Right ventricle myocardium superior (tissue), 1 donor: ENCODE results near the gene EID2B. TPM values are rescaled to one million over a fixed set of nuclear protein-coding genes. Genes with fewer than 3 reads are reported as not detected.

Experiments
- ATAC-seq: fragments of 200-7000 bp; cut with Tn5 transposase; one replicate; pipeline ENCODE4 v1.9.1; 2020; ENCODE audit warnings: mild to moderate bottlenecking; ENCODE audit not compliant: poor library complexity
- DNase-seq: peaks from one replicate; pipeline ENCODE4 v3.0.0-alpha.2; 2020
- intact Hi-C: fragments of 100-400 bp; cut with DNase I; formaldehyde crosslinking; loops from one replicate; pipeline ENCODE4 v1.11.2; 2022
- long read RNA-seq: library from polyadenylated mRNA; unstranded; transcript quantifications from one replicate; pipeline ENCODE4 v2.0.0, GENCODE V29; 2021
- total RNA-seq: library from RNA; stranded (reverse); fragmentation: NEBNext Ultra II Directional; extraction: Animal tissue kit (Norgen Biotek cat#: 25700); gene quantifications from one replicate; pipeline ENCODE4 v1.2.1, GENCODE V29; 2021
- donor health status: DM: no; HTN: yes; CAD: no; lungs with severe emphysema.

EID2B gene, protein sequence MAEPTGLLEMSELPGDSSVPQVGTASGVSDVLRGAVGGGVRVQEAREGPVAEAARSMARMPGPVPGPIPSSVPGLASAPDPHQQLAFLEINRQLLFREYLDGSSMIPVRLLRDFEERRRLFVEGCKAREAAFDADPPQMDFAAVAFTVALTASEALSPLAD
- 1.7 TPM for total RNA-seq
- long read RNA-seq, partial matches to known transcripts = 0 of 2 reads
- long read RNA-seq, other reads (novel, unspliced or antisense) = 0 of 2 reads

DNA sequence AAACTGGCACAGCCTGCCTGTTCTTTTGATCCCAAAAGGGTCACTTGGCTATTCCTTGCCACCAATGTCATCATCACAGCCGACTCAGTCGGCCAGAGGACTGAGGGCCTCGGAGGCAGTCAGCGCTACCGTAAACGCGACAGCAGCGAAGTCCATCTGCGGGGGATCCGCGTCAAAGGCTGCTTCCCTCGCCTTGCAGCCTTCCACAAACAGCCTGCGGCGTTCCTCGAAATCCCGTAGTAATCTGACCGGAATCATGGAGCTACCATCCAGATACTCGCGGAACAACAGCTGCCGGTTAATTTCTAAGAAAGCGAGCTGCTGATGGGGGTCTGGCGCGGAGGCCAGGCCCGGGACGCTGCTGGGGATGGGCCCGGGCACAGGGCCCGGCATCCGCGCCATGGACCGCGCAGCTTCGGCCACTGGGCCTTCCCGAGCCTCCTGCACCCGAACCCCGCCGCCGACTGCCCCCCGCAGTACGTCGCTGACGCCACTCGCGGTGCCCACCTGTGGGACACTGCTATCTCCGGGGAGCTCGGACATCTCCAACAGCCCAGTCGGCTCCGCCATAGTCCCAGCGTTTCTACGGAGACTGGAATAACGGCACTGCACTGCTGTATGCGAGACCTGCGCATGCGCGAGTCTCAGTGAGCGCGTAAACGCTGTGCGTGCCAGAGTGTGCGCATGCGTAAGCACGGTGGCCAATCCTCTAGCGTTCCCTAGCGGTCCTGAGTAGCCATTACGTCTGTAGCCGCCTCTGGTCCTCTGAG lies at the start of gene EID2B:
Gene EID2B, minus strand, starts transcription at position 620 of the 770 bp plus-strand sequence. Its CDS starts 50 bp downstream, at position 570.
- DNase-seq (peak; percentile 98), ATAC-seq (peak; percentile 99)
- intact Hi-C loops = loop anchor here (2.0 kb wide), 1 partner anchor 58 kb away; no protein-coding TSS in a partner anchor

DNA sequence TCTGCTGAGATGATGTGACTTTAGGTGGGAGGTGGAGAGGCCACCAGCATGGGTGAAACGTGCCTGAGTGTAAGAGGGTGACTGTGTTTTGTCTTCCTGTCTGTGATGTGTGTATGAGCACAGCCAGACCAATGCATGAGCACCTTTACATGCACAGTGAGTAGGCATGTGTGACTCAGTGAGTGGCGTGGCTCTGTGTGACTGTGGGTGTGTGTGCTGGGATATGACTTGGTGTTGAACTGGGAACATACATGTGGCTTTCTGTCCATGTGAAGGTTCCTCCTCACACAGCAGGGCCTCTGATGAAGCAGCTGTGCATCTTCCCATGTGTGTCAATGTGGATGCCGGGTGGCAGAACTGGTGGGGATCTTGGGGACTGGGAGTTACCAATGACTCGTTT lies 49.8 kb upstream of the EID2B start:
- ATAC-seq (no peak), DNase-seq (no peak)
- intact Hi-C loops = no loop called here

DNA sequence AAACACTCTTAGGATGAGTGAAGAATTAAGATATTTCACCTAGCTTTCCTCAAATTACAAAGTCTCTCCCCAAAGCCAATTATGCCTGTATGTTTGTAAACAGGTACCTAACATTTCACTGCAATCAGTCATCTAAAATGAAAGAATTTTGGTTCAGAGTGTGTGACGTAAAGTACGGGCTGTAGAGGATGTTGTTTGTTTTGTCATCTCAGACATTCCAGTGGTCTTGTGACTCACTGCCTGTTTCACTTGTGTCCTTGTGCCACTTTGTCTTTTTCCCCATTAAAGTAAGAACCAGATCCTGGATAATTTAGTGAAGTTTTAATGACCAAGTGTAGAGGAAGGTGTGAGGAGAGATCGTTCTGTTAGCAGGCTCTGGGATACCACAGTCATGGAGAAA lies 36.0 kb upstream of the EID2B start:
- ATAC-seq (no peak), DNase-seq (no peak)
- intact Hi-C loops = no loop called here

DNA sequence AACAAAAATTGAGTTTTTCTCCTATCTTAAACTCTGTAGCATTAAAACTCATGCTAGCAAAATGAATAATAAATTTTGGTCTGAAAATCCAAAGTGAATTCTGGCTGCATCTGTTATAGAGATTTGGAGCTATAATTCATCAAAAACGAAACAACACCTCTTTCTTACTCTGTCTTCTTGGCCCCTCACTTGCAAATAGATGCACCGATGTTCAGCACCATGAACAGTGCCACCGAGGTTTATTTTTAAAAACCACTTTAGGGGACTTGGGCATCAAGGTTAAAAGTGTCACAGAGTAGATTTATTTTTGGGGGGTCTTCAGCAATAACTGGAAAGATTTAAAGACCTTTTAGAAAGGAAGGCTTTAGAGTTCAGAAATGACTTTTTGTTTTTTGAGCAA lies 33.4 kb upstream of the EID2B start:
- DNase-seq (no peak), ATAC-seq (no peak)
- intact Hi-C loops = no loop called here

DNA sequence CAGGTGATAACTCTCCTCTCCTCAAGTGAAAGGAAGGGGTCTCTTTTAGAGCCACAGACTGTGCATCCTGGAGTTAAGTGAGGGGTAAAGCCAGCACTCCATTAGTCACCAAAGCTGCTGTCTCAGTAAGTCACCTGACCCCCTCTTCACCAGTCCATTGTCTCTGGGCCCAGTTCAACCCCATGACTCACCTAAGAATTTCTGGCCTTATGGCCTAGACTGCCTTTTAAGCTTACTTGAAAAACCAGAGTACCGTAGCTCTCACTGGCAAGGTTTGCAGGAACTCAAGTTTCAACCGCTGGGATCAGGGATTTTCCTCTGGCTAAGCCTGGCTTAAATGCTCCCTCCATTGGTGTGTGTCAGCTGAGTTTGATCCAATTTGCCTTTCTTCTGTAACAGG lies 30.8 kb upstream of the EID2B start:
- intact Hi-C loops = no loop called here
- ATAC-seq = no peak
- no peak for DNase-seq

DNA sequence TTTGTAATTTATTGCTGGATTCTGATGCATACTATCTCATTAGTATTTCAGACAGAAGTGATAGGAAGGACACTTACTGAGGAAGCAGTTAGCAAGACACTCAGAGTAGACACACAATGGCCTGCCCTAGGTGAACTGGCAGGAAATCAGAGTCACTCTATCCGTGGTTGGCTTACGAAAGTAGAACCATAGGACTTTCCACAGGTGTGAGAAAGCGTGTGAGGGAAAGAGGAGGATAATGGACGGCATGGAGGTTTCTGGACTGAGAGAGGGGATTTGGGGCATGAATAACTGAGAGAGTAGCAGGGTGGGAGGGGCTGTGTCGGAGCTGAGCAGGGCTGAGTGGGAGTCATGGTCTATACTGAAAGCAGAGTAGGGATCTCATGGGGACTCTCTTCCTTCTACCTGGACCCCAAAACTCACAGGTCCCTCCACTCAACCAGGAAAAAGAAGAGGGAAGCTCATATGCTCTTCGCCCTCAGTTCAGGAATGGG lies 26.0 kb upstream of the EID2B start:
- no peak for DNase-seq
- no peak for ATAC-seq
- intact Hi-C loops = no loop called here

DNA sequence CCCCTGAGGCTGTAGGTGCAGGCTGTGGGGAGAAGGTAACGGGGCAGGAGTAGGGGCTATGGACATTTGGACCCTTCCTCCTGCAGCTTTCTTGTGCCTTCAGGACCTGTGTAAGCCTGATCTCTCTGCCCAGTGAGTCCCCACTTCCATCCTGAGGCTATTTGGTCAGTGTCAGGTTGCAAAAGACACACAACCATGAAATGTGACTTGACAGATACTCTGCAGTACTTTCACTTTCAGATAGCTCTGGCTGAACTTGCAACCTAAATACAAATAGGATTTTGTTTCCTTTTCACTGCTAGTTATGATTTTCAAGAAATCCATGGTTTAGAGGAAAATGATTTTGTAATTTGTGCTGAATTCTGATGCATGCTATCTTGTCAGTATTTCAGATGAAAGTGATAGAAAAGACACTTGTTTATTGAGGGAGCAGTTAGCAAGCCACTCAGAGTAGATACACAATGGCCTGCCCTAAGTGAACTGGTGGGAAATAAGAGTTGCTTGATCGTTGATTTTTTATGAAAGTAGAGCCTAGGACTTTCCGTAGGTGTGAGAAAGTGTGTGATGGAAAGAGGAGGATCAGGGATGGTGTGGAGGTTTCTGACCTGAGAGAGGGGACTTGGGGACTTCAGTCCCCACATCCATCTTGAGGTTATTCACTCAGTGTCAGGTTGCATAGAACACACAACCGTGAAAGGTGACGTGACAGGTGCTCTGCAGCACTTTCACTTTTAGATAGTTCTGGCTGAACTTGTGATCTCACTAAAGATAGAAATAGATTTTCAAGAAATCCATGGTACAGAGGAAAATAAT lies 25.4 kb upstream of the EID2B start:
- DNase-seq (no peak), ATAC-seq (peak; percentile 39)
- intact Hi-C loops = no loop called here

DNA sequence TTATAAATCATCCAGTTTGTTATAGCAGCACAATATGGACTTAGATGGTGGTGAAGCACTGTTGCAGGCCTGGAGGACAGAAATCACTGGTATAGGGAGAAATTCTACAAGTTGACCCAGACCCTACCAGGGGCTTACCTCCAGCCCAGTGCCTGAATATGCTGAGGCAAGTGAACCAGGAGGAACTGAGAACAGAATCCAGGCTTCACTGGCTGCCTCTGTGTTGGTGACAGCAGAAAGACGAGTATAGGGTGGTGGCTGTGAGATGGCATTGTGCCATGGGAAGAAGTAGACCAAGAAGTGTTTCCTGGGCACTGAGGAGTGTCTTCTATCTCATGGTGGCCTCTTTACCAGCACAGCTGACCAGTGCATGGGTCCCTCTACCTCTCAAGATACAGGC lies 23.2 kb upstream of the EID2B start:
- intact Hi-C loops = no loop called here
- DNase-seq = no peak
- ATAC-seq = no peak

DNA sequence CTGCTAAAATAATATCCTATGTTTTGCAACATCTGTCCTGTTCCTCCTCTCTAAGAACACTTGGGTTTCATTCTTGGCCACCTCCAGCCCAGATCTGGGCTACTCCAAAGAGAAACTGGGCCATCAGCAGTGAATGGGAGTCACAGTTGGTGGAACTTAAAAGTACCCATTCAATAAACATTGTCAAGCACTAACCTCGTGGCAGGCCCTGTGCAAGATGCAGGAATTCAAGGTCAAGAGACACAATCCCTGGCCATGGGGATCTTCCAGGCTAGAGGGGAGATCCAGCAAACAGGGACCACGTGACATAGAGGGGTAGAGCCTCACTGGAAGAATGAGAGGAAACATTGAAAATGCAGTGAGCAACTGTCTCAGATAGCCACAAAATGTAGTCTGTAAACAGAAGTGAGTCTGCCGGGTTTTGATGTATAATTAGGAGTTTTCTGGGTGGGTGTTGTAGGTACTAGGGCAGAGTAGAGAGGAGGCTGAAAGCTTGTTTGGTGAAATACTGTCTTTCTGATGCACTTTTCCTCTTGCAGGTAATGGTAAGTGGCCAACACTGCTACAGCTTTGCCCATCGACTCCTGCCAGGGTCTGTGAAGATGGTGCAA lies 22.2 kb upstream of the EID2B start:
- intact Hi-C loops = loop anchor here (5.0 kb wide), 1 partner anchor 117 kb away; no protein-coding TSS in a partner anchor
- ATAC-seq (no peak), DNase-seq (no peak)

DNA sequence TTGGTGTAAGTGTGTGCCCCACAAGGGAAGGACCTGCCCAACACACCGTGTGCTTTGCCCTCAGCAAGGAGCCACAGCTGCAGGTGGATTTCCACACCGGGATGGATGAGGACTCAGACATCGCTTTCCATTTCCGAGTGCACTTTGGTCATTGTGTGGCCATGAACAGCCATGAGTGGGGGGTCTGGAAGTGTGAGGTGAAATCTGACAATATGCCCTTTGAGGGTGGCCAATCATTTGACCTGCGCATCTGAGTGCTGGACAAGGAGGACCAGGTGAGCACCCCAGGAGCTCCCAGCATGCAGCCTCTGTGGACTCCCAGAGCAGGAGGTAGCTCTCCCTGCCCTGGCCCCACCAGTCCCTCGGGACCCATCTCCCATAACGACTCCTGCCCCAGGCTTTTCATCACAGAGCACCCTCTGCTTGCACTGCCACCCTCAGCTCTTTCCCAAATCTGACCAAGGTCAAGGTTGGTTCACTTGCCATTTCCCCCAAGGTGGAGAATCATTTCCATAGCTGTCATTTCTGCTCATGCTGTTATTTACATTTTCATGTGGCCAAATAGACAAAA lies 20.5 kb upstream of the EID2B start:
- ATAC-seq (no peak), DNase-seq (no peak)
- intact Hi-C loops = loop anchor here (5.0 kb wide), 1 partner anchor 119 kb away; no protein-coding TSS in a partner anchor

DNA sequence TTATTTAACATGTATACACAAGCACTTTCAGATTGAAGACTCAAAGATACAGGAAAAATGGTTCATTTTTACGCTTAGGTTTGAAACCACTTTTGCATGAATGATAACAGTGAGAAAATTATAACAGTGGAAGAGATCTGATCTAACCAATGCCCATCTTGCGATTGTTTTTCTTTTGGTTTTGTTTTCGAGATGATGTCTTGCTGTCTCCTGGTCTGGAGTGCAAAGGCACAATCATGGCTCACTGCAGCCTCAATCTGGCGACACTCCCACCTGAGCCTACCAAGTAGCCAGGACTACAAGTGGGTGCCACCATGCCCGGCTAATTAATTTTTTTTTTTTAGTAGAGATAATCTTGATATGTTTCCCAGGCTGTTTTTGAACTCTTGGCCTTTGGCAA lies 17.5 kb upstream of the EID2B start:
- intact Hi-C loops = loop anchor here (5.0 kb wide), 1 partner anchor 122 kb away; no protein-coding TSS in a partner anchor
- DNase-seq (no peak), ATAC-seq (no peak)

DNA sequence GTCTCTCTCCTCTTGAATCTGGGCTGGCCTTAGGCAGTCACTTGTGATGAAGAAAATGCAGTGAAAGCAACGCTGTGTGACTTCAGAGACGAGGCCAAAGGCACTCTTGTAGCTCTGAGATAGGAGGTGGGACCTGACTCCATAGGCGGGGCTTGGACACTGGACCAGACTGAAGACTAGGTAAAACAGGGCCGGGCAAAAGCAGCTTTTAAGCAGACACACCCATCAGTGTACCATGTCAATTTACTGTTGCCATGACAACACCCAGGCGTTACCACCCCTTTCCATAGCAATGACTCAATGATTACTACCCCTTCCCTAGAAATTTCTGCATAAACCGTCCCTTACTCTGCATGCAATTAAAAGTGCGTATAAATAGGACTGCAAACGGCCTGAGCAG lies 13.9 kb upstream of the EID2B start:
- no peak for ATAC-seq
- no peak for DNase-seq
- intact Hi-C loops = no loop called here

DNA sequence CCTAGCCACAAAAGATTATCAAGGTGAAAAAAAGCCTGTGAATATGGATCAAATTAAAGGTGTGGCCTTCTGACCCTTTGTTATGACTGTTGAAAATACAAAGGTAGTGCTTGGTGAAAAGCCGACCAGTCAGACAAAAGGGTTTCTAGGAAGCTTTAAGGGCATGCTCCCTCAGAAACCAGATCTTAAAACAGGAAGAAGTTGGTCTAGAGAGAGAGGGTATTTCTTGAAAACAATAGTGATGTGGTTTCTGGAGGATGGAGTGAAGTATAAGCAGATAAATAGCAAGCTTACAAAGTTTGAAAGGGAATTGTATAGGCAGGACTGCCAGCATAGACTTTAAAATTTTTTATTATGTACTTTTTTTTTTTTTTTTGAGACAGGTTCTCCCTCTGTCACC lies 12.3 kb upstream of the EID2B start:
- ATAC-seq = no peak
- intact Hi-C loops = loop anchor here (5.0 kb wide), 1 partner anchor 108 kb away; the partner anchor contains the start of gene RPS16
- no peak for DNase-seq

DNA sequence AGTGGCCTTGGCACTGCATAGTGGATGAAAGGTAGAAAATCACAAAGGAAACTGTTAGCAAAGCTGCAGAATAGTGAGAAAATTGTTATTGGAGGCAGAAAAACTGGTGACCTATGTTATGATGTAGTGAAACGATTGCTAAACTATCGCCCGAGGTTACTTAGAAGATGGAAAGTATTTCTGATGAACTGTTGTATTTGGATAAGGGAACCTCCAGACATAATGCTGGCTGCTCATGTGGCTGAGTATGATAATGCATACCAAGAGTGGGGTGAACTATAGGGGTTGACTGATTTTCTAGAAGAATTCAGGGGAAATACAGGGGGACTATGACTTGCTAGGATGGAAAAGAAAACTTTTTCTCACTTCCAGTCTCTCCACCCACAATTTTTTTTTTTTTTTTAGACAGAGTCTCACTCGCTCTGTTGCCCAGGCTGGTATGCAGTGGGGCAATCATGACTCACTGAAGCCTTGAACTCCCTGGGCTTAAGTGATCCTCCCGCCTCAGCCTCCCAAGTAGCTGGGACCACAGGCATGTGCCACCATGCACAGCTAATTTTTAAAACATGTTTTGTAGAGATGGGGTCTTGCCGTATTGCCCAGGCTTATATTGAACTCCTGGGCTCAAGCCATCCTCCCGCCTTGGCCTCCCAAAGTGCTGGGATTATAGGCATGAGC lies 11.7 kb upstream of the EID2B start:
- intact Hi-C loops = loop anchor here (5.0 kb wide), 1 partner anchor 107 kb away; the partner anchor contains the start of gene RPS16
- no peak for DNase-seq
- no peak for ATAC-seq

DNA sequence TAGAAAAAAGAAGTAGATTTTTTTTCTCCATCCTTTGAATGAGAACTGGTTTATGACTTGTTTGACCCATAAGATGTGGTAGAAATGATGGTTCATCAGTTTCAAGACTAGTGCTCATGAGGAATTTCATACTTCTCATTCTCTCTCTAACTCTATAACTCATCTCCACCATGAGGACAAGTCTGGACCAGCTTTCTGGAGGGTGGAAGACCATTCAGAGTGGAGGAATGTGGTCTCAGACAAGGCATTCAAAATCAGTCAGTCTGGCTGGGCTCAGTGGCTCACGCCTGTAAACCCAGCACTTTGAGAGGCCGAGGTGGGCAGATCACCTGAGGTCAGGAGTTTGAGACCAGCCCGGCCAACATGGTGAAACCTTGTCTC lies 10.8 kb upstream of the EID2B start:
- intact Hi-C loops = loop anchor here (5.0 kb wide), 1 partner anchor 106 kb away; the partner anchor contains the start of gene RPS16
- DNase-seq = no peak
- no peak for ATAC-seq

DNA sequence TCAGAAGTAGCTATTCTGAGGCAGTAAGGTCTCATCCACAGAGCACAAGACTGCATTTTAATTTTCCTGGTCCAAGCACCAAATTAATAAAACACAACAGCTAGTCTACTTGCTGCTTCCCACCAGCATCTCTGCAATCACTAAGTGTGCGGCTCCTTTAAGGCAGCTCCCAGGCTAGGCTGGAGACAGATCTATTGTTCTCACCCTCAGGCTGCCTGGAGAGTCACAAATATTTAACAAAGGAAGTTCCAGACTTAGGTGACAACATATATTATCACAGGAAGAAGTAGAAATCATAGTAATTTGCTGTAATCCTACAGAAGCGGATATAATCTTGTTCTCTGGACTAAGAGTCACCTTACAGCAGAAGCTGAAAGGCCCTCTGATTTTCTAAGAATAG lies 9.6 kb upstream of the EID2B start:
- ATAC-seq (no peak), DNase-seq (no peak)
- intact Hi-C loops = loop anchor here (5.0 kb wide), 1 partner anchor 105 kb away; the partner anchor contains the start of gene RPS16

DNA sequence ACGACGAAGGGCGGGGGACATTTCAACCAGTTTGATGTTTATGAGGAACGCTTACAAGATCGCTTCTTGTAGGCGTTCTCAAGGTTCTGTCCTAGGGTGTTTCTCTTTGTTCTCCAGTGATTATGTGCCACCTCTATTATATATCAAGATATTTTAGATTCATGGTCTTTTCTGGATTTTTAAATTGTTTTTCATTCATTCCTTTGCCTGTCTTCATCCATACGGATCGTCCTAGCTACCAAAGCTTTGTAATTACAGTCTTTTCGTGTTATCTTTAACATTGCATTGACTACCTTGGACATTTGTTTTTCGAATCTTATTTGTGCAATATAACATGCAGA lies 7.7 kb upstream of the EID2B start:
- DNase-seq (no peak), ATAC-seq (no peak)
- intact Hi-C loops = loop anchor here (5.0 kb wide), 1 partner anchor 103 kb away; the partner anchor contains the start of gene RPS16
